SK-N-SH (cell line): Measurements from ENCODE around the gene PRND.

Experiments
- CTCF ChIP-seq: fragments of 200-600 bp; sonication (generic); IDR thresholded peaks from 2 replicates; pipeline ENCODE4 v1.6.1; 2017; ENCODE audit warnings: antibody characterized with exemption, mild to moderate bottlenecking, moderate library complexity
- JUND ChIP-seq: IDR thresholded peaks from 2 replicates; pipeline ENCODE4 v1.4.0; 2012
- POLR2AphosphoS5 ChIP-seq: IDR thresholded peaks from 2 replicates; pipeline ENCODE4 v1.6.1; 2012; ENCODE audit warnings: low read depth, low read length
- REST ChIP-seq: IDR thresholded peaks from 2 replicates; pipeline ENCODE4 v1.6.1; 2012; ENCODE audit warnings: mild to moderate bottlenecking, low read depth, low read length, moderate library complexity
- TCF12 ChIP-seq: IDR thresholded peaks from 2 replicates; pipeline ENCODE4 v1.4.0; 2012

GRCh38 chr20:4713401-4713800, 8.3 kb upstream of the PRND start:
- TF ChIP-seq CTCF, result no peak
- no peak for TF ChIP-seq TCF12
- TF ChIP-seq POLR2AphosphoS5, result no peak
- TF ChIP-seq REST, result no peak
- no peak for TF ChIP-seq JUND
